Adrenal gland (tissue), 5 donors: Measurements from ENCODE around the gene COMMD1.

Experiments
- POLR2A ChIP-seq, 2 donors: fragments of 450-650 bp; IDR thresholded peaks; one replicate each; pipeline ENCODE4 v1.6.1; 2017; ENCODE audit warnings: antibody characterized with exemption in 2 of 2, mild to moderate bottlenecking in 2 of 2, moderate library complexity in 1 of 2
- TF ChIP-seq, protein P1 (sequence below), 6 experiments: fragments of 450-650 bp in 4 of 6; fragments of 200-600 bp in 2 of 6; sonication (generic) in 1 of 6; IDR thresholded peaks; 1 replicate in 5 of 6; 2 replicates in 1 of 6; pipeline versions ENCODE4 v1.5.1 to v1.8.0; 2016 to 2021; ENCODE audit warnings: antibody characterized with exemption in 6 of 6, mild to moderate bottlenecking in 2 of 6, moderate library complexity in 1 of 6
- donor health status: DM: no; HTN: no; CAD: no.

DNA sequence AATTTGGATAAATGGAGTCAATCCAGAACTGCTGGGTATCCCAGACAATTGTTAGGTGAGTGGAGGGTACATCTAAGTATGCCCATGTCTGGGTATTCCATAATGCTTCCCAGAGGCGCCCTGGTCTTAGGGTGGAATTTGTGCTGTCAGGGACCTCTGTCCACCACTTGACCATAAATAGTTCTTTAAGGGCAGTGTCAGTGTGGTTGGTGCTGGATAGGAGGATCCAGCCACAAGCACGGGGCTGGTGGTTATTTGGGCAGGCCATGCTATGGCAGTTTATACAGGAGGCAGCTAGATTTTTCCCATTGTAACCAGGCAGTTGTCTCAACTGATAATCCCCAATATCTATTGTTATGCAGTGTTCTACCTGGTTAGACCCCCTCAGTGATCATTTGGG lies 186.0 kb downstream of the COMMD1 start:
- TF ChIP-seq, protein P1, sequence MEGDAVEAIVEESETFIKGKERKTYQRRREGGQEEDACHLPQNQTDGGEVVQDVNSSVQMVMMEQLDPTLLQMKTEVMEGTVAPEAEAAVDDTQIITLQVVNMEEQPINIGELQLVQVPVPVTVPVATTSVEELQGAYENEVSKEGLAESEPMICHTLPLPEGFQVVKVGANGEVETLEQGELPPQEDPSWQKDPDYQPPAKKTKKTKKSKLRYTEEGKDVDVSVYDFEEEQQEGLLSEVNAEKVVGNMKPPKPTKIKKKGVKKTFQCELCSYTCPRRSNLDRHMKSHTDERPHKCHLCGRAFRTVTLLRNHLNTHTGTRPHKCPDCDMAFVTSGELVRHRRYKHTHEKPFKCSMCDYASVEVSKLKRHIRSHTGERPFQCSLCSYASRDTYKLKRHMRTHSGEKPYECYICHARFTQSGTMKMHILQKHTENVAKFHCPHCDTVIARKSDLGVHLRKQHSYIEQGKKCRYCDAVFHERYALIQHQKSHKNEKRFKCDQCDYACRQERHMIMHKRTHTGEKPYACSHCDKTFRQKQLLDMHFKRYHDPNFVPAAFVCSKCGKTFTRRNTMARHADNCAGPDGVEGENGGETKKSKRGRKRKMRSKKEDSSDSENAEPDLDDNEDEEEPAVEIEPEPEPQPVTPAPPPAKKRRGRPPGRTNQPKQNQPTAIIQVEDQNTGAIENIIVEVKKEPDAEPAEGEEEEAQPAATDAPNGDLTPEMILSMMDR (IDR thresholded peaks at IDR 0.05), result no peak
- TF ChIP-seq POLR2A (IDR thresholded peaks at IDR 0.05), result no peak
